ENCODE data around the gene ZNF329. TPM values are rescaled to one million over a fixed set of nuclear protein-coding genes. Genes with fewer than 3 reads are reported as not detected.

Gene ZNF329
- polyA plus RNA-seq, 3 donors = 0.56 to 1.2 (median 0.65) TPM

DNA sequence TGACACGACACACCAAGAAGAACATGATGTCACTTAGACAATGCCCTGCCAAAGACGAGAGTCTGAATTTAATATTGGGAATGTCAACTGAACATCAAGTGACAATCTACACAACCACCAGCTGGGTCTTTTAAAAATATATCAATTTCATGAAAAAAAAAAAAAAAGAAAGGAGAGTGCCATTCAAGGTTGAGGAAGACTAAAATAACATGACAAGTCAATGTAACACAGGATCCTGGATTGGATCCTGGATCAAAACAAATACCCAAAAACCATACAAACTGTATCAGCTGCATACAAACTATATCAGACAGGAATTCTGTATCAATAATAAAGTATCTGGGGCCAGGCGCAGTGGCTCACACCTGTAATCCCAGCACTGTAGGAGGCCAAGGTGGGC is 4.7 kb downstream of the ZNF329 start:
- peaks cover 28 to 86% (median 80%) of the 10 kb centered on the region in 7 donors for H3K9me3 Mint-ChIP-seq

DNA sequence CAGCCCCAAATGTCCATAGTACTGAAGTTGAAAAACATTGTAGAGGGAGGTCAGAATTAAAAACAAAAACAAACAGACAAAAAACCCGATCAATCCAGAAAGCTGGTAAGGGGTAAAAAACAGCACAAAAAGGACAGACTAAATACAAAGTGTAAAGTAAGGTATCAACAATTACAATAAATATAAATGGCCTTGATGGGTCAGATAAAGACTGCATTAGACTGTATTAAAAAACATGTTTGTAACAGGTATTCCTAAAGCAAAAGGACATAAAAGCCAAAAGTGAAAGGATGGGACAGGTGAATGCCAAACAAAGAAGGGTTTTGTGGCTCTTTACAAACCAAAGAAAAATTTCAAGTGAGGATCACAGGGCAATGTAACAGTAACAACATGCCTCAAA is 16.3 kb downstream of the ZNF329 start:
- intact Hi-C loops (cut with micrococcal nuclease) = no loop called here
- H4K20me1 ChIP-seq (ENCODE audit: insufficient read depth, low read length) = no peaks in the 10 kb centered on the region
- H3K79me2 ChIP-seq (ENCODE audit: insufficient read depth, low read length) = no peaks in the 10 kb centered on the region
- peak overlapping the region in 1 of 3 experiments; percentile 20 for H3K4me3 ChIP-seq (replicated peaks in 1 of 3; ENCODE audit: low read depth in 2 of 3, low read length in 3 of 3)
- no peaks in the 10 kb centered on the region for H3K27me3 ChIP-seq (ENCODE audit: control insufficient read depth in 2 of 2, insufficient read depth in 2 of 2, low read length in 2 of 2)
- H3K9ac ChIP-seq (ENCODE audit: insufficient read depth, low read length, poor library complexity, severe bottlenecking) = no peak overlapping the region
- peaks cover 54 to 98% (median 96%) of the 10 kb centered on the region in 7 donors for H3K9me3 Mint-ChIP-seq
- WGBS (ENCODE audit: insufficient coverage) = no CpG with 5 or more reads among the region's 1 CpG
- H2AFZ ChIP-seq (ENCODE audit: insufficient read depth, low read depth, low read length, poor library complexity, severe bottlenecking) = no peak overlapping the region
- H3K9me3 ChIP-seq (replicated peaks in 1 of 2; ENCODE audit: control insufficient read depth in 1 of 2, insufficient read depth in 1 of 2, low read length in 2 of 2) = peaks cover 93 to 100% of the 10 kb centered on the region in 2 donors
- no peaks in the 10 kb centered on the region for H3K4me1 Mint-ChIP-seq
- H3K27me3 Mint-ChIP-seq (ENCODE audit: low read depth in 3 of 3) = no peaks in the 10 kb centered on the region
- H3K4me2 ChIP-seq (replicated peaks; ENCODE audit: extremely low read depth, low read length, poor library complexity, severe bottlenecking) = no peak overlapping the region
- TF ChIP-seq, protein P1, sequence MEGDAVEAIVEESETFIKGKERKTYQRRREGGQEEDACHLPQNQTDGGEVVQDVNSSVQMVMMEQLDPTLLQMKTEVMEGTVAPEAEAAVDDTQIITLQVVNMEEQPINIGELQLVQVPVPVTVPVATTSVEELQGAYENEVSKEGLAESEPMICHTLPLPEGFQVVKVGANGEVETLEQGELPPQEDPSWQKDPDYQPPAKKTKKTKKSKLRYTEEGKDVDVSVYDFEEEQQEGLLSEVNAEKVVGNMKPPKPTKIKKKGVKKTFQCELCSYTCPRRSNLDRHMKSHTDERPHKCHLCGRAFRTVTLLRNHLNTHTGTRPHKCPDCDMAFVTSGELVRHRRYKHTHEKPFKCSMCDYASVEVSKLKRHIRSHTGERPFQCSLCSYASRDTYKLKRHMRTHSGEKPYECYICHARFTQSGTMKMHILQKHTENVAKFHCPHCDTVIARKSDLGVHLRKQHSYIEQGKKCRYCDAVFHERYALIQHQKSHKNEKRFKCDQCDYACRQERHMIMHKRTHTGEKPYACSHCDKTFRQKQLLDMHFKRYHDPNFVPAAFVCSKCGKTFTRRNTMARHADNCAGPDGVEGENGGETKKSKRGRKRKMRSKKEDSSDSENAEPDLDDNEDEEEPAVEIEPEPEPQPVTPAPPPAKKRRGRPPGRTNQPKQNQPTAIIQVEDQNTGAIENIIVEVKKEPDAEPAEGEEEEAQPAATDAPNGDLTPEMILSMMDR (IDR thresholded peaks at IDR 0.05) = no peak
- H3K27ac ChIP-seq (ENCODE audit: low read depth in 1 of 2, low read length in 2 of 2) = no peak overlapping the region
- H3K36me3 Mint-ChIP-seq = peaks cover 66 to 91% of the 10 kb centered on the region in 2 donors
- H3K4me3 Mint-ChIP-seq = no peak overlapping the region
- H3K36me3 ChIP-seq (replicated peaks in 1 of 2; ENCODE audit: control insufficient read depth in 1 of 2, insufficient read depth in 2 of 2, low read length in 2 of 2) = peaks cover under 1 to 91% of the 10 kb centered on the region in 2 donors
- DNase-seq = no peak
- H3K27ac Mint-ChIP-seq = no peak overlapping the region
- no peaks in the 10 kb centered on the region for H3K4me1 ChIP-seq (ENCODE audit: control insufficient read depth in 1 of 2, insufficient read depth in 2 of 2, low read length in 2 of 2)

More for the DNA sequence above, 4.7 kb downstream of the ZNF329 start:
- no peak overlapping the region for H3K27ac Mint-ChIP-seq
- H3K4me3 Mint-ChIP-seq = no peak overlapping the region
- H2AFZ ChIP-seq (ENCODE audit: insufficient read depth, low read depth, low read length, poor library complexity, severe bottlenecking) = no peak overlapping the region
- H4K20me1 ChIP-seq (ENCODE audit: insufficient read depth, low read length) = no peaks in the 10 kb centered on the region
- H3K27me3 ChIP-seq (ENCODE audit: control insufficient read depth in 2 of 2, insufficient read depth in 2 of 2, low read length in 2 of 2) = no peaks in the 10 kb centered on the region
- no peak overlapping the region for H3K9ac ChIP-seq (ENCODE audit: insufficient read depth, low read length, poor library complexity, severe bottlenecking)
- H3K79me2 ChIP-seq (ENCODE audit: insufficient read depth, low read length) = no peaks in the 10 kb centered on the region
- H3K4me1 ChIP-seq (ENCODE audit: control insufficient read depth in 1 of 2, insufficient read depth in 2 of 2, low read length in 2 of 2) = peaks cover 11 to 12% of the 10 kb centered on the region in 2 donors
- no peak overlapping the region for H3K27ac ChIP-seq (ENCODE audit: low read depth in 1 of 2, low read length in 2 of 2)
- H3K4me1 Mint-ChIP-seq = peaks cover 8% of the 10 kb centered on the region
- TF ChIP-seq, protein P1 (IDR thresholded peaks at IDR 0.05) = no peak
- H3K4me2 ChIP-seq (replicated peaks; ENCODE audit: extremely low read depth, low read length, poor library complexity, severe bottlenecking) = no peak overlapping the region
- H3K36me3 ChIP-seq (replicated peaks in 1 of 2; ENCODE audit: control insufficient read depth in 1 of 2, insufficient read depth in 2 of 2, low read length in 2 of 2) = peaks cover 8 to 23% of the 10 kb centered on the region in 2 donors
- WGBS (ENCODE audit: insufficient coverage) = 100% methylated on average over 1 of the region's 3 CpGs
- H3K36me3 Mint-ChIP-seq = peaks cover 15 to 28% of the 10 kb centered on the region in 2 donors
- H3K9me3 ChIP-seq (replicated peaks in 1 of 2; ENCODE audit: control insufficient read depth in 1 of 2, insufficient read depth in 1 of 2, low read length in 2 of 2) = peaks cover 68 to 69% of the 10 kb centered on the region in 2 donors
- no peak for DNase-seq
- no peak overlapping the region for H3K4me3 ChIP-seq (replicated peaks in 1 of 3; ENCODE audit: low read depth in 2 of 3, low read length in 3 of 3)
- intact Hi-C loops (cut with micrococcal nuclease) = no loop called here
- peaks cover 0 to 3% (median 2%) of the 10 kb centered on the region in 3 donors for H3K27me3 Mint-ChIP-seq (ENCODE audit: low read depth in 3 of 3)
